ENCODE data around the gene RNF213.

The RNF213 gene

GRCh38 chr17:80363120-80363515 is 102.5 kb downstream of the RNF213 start:
- no peak overlapping the region for H3K27ac ChIP-seq (ENCODE audit: low read depth, low read length, poor library complexity, severe bottlenecking)
- no peak for TF ChIP-seq EZH2 (IDR thresholded peaks at IDR 0.05; ENCODE audit: borderline replicate concordance, low read length)
- TF ChIP-seq, protein P1, sequence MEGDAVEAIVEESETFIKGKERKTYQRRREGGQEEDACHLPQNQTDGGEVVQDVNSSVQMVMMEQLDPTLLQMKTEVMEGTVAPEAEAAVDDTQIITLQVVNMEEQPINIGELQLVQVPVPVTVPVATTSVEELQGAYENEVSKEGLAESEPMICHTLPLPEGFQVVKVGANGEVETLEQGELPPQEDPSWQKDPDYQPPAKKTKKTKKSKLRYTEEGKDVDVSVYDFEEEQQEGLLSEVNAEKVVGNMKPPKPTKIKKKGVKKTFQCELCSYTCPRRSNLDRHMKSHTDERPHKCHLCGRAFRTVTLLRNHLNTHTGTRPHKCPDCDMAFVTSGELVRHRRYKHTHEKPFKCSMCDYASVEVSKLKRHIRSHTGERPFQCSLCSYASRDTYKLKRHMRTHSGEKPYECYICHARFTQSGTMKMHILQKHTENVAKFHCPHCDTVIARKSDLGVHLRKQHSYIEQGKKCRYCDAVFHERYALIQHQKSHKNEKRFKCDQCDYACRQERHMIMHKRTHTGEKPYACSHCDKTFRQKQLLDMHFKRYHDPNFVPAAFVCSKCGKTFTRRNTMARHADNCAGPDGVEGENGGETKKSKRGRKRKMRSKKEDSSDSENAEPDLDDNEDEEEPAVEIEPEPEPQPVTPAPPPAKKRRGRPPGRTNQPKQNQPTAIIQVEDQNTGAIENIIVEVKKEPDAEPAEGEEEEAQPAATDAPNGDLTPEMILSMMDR (IDR thresholded peaks at IDR 0.05; ENCODE audit: low read length): no peak
- H3K9ac ChIP-seq (ENCODE audit: low read length): no peak overlapping the region
- H2AFZ ChIP-seq (ENCODE audit: low read length): no peak overlapping the region
- no peaks in the 10 kb centered on the region for H3K4me1 ChIP-seq (ENCODE audit: insufficient read depth, low read length, severe bottlenecking)
- H3K9me2 ChIP-seq (ENCODE audit: low read depth, low read length): no peaks in the 10 kb centered on the region
- H3K27me3 ChIP-seq (ENCODE audit: insufficient read depth, low read length): no peaks in the 10 kb centered on the region
- H3K79me2 ChIP-seq (ENCODE audit: insufficient read depth, low read length): no peaks in the 10 kb centered on the region
- no peaks in the 10 kb centered on the region for H3K9me3 ChIP-seq (ENCODE audit: low read length)
- peaks cover 41% of the 10 kb centered on the region for H3K36me3 ChIP-seq (ENCODE audit: insufficient read depth, low read length)
- no peak overlapping the region for H3K4me3 ChIP-seq (ENCODE audit: low read depth, low read length, poor library complexity, severe bottlenecking)
- H4K20me1 ChIP-seq (ENCODE audit: insufficient read depth, low read length): no peaks in the 10 kb centered on the region
- no peak overlapping the region for H3K4me2 ChIP-seq (ENCODE audit: low read length)
- H3F3A ChIP-seq (ENCODE audit: insufficient read depth, low read length): no peaks in the 10 kb centered on the region

- no peaks in the 10 kb centered on the region for H3K9me2 ChIP-seq (ENCODE audit: low read depth, low read length)
- no peak overlapping the region for H3K9ac ChIP-seq (ENCODE audit: low read length)
- no peak overlapping the region for H3K4me2 ChIP-seq (ENCODE audit: low read length)
- H3K79me2 ChIP-seq (ENCODE audit: insufficient read depth, low read length): no peaks in the 10 kb centered on the region
- no peak overlapping the region for H2AFZ ChIP-seq (ENCODE audit: low read length)
- no peaks in the 10 kb centered on the region for H3K4me1 ChIP-seq (ENCODE audit: insufficient read depth, low read length, severe bottlenecking)
- H3K27ac ChIP-seq (ENCODE audit: low read depth, low read length, poor library complexity, severe bottlenecking): no peak overlapping the region
- no peaks in the 10 kb centered on the region for H3F3A ChIP-seq (ENCODE audit: insufficient read depth, low read length)
- TF ChIP-seq, protein P1 (IDR thresholded peaks at IDR 0.05; ENCODE audit: low read length): no peak
- TF ChIP-seq EZH2 (IDR thresholded peaks at IDR 0.05; ENCODE audit: borderline replicate concordance, low read length): no peak
- H3K27me3 ChIP-seq (ENCODE audit: insufficient read depth, low read length): no peaks in the 10 kb centered on the region
- H3K36me3 ChIP-seq (ENCODE audit: insufficient read depth, low read length): peaks cover 39% of the 10 kb centered on the region
- no peaks in the 10 kb centered on the region for H3K9me3 ChIP-seq (ENCODE audit: low read length)
- H4K20me1 ChIP-seq (ENCODE audit: insufficient read depth, low read length): no peaks in the 10 kb centered on the region
- no peak overlapping the region for H3K4me3 ChIP-seq (ENCODE audit: low read depth, low read length, poor library complexity, severe bottlenecking)
These were observed 103.0 kb downstream of the RNF213 start for GRCh38 chr17:80363518-80364090.

DNA sequence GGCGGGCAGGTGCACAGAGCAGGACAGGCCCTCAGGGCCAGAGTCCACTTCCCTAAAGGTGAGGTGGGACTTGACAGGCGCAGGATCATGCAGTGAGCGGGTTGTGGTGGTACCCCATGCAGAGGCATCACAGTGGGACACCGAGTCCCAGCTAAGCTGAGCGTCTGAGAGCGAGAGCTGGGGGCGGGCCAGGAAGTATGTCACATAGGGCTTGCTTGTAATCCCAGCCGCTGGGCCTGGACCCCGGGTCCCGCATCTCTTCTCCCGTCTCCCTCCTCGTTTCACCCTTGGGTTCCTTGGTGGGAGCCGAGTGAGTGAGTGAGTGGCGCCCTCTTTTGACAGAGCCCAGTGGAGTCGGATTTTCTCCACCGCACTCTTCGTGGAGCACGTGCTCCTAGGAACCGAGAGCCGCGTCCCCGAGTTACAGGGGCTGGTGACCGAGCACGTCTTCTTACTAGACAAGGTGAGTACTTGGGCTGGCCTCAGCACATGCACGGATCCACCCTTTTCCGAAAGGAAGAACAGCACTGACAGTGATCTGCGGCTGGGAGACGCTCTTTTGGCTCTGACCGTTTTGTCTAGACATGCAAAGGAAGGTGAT is 103.5 kb downstream of the RNF213 start:
- no peak for TF ChIP-seq EZH2 (IDR thresholded peaks at IDR 0.05; ENCODE audit: borderline replicate concordance, low read length)
- TF ChIP-seq, protein P1 (IDR thresholded peaks at IDR 0.05; ENCODE audit: low read length): peak; percentile 55
- Histone ChIP-seq H3K36me3 (ENCODE audit: insufficient read depth, low read length) (peaks cover 39% of the 10 kb centered on the region), H3K27ac (ENCODE audit: low read depth, low read length, poor library complexity, severe bottlenecking) (no peak overlapping the region), H3F3A (ENCODE audit: insufficient read depth, low read length) (no peaks in the 10 kb centered on the region), H3K27me3 (ENCODE audit: insufficient read depth, low read length) (no peaks in the 10 kb centered on the region), H3K4me1 (ENCODE audit: insufficient read depth, low read length, severe bottlenecking) (no peaks in the 10 kb centered on the region), H2AFZ (ENCODE audit: low read length) (no peak overlapping the region), H3K4me3 (ENCODE audit: low read depth, low read length, poor library complexity, severe bottlenecking) (no peak overlapping the region), H3K79me2 (ENCODE audit: insufficient read depth, low read length) (no peaks in the 10 kb centered on the region), H3K4me2 (ENCODE audit: low read length) (no peak overlapping the region), H3K9ac (ENCODE audit: low read length) (no peak overlapping the region), H3K9me3 (ENCODE audit: low read length) (no peaks in the 10 kb centered on the region), H4K20me1 (ENCODE audit: insufficient read depth, low read length) (no peaks in the 10 kb centered on the region), H3K9me2 (ENCODE audit: low read depth, low read length) (no peaks in the 10 kb centered on the region)
